ENCODE results near the gene CKS2. TPM values are rescaled to one million over a fixed set of nuclear protein-coding genes. Genes with fewer than 3 reads are reported as not detected.

Gene CKS2
- total and polyA plus RNA-seq, 11 donors, result 2.2 to 37.9 (median 7.4) TPM

GRCh38 chr9:89304834-89305188 lies 6.2 kb upstream of the CKS2 start:
- DNase-seq, result no peak
- TF ChIP-seq POLR2A (IDR thresholded peaks at IDR 0.05) (no peak), CTCF (IDR thresholded peaks at IDR 0.05) (no peak)
- no peak for ATAC-seq
- Histone ChIP-seq H3K4me1 (peaks cover 0 to 10% (median 6%) of the 10 kb centered on the region in 12 donors), H3K9me3 (no peaks in the 10 kb centered on the region), H3K27ac (peak overlapping the region in 1 of 12 donors; percentile 29), H3K27me3 (no peaks in the 10 kb centered on the region), H3K4me3 (no peak overlapping the region), H3K36me3 (peaks cover 0 to 10% (median 0%) of the 10 kb centered on the region in 9 donors)
- intact Hi-C loops (cut with DNase I), result no loop called here
- WGBS, 4 donors, result 85 to 96% (median 91%) methylated on average over 2 of the region's 2 CpGs

GRCh38 chr9:89305868-89306267 lies 5.1 kb upstream of the CKS2 start:
- Histone ChIP-seq H3K4me1 (peaks cover 0 to 14% (median 8%) of the 10 kb centered on the region in 12 donors), H3K36me3 (peaks cover 0 to 10% (median 0%) of the 10 kb centered on the region in 9 donors), H3K4me3 (no peak overlapping the region), H3K27me3 (no peaks in the 10 kb centered on the region), H3K9me3 (no peaks in the 10 kb centered on the region), H3K27ac (peak overlapping the region in 10 of 12 donors; percentile 11 to 63 (median 30))
- DNase-seq (no peak), ATAC-seq (no peak)
- TF ChIP-seq POLR2A (IDR thresholded peaks at IDR 0.05), result no peak
- TF ChIP-seq CTCF (IDR thresholded peaks at IDR 0.05), result no peak
- 46 to 74% (median 59%) methylated on average over 3 of the region's 3 CpGs for WGBS, 4 donors
- intact Hi-C loops (cut with DNase I), result no loop called here

- H3K27me3 ChIP-seq, result no peaks in the 10 kb centered on the region
- H3K27ac ChIP-seq, result peak overlapping the region in 11 of 12 donors; percentile 98 to 100 (median 99)
- H3K4me1 ChIP-seq, result peaks cover 0 to 35% (median 20%) of the 10 kb centered on the region in 12 donors
- no peak for DNase-seq
- TF ChIP-seq POLR2A (IDR thresholded peaks at IDR 0.05) (no peak), CTCF (IDR thresholded peaks at IDR 0.05) (no peak)
- ATAC-seq, result no peak
- H3K9me3 ChIP-seq, result no peaks in the 10 kb centered on the region
- H3K36me3 ChIP-seq, result peaks cover 0 to 10% (median 0%) of the 10 kb centered on the region in 9 donors
- 85 to 92% (median 90%) methylated on average over 6 of the region's 6 CpGs for WGBS, 4 donors
- intact Hi-C loops (cut with DNase I), result no loop called here
- no peak overlapping the region for H3K4me3 ChIP-seq
Observed at GRCh38 chr9:89309166-89309565, 1.8 kb upstream of the CKS2 start.

GRCh38 chr9:89309608-89310474 lies 1.2 kb upstream of the CKS2 start:
- WGBS, 4 donors, result 18 to 24% (median 20%) methylated on average over 19 to 23 of the region's 23 CpGs
- DNase-seq (no peak), ATAC-seq (no peak)
- intact Hi-C loops (cut with DNase I), result loop anchor here in 1 of 10 donors (10.0 kb wide), 1 partner anchor 125 kb away; no protein-coding TSS in a partner anchor
- Histone ChIP-seq H3K4me1 (peaks cover 0 to 41% (median 20%) of the 10 kb centered on the region in 12 donors), H3K4me3 (peak overlapping the region; percentile 62 to 95 (median 76)), H3K27ac (peak overlapping the region; percentile 96 to 100 (median 99)), H3K27me3 (no peaks in the 10 kb centered on the region), H3K36me3 (peaks cover 0 to 10% (median 4%) of the 10 kb centered on the region in 9 donors), H3K9me3 (no peaks in the 10 kb centered on the region)
- TF ChIP-seq CTCF (IDR thresholded peaks at IDR 0.05) (no peak), POLR2A (IDR thresholded peaks at IDR 0.05) (no peak)

Measured in heart left ventricle (tissue), 16 donors.